OCI-LY7 (cell line): ENCODE results near the gene CPNE4. TPM values are rescaled to one million over a fixed set of nuclear protein-coding genes. Genes with fewer than 3 reads are reported as not detected.
"Not testable (repeated sequence)": the region's sequence is repeated elsewhere in the genome, so short reads cannot be mapped to it uniquely, and the experiment has no call there.

Experiments used
- BruUV-seq: library from RNA; stranded (reverse); fragments of 400-500 nt; replicated peaks from 2 replicates; lab custom pipeline; 2021; lab: Mats Ljungman, UMichigan
- CTCF ChIA-PET: fragments of 300-600 bp; sonication (Branson Sonifier 250); formaldehyde crosslinking; loops from one replicate; lab custom pipeline; 2022; ENCODE audit warnings: antibody characterized with exemption; ENCODE audit not compliant: unreplicated experiment; lab: Charles Lee
- POLR2A ChIA-PET: fragments of 300-600 bp; sonication (Branson Sonifier 250); formaldehyde crosslinking; loops from one replicate; lab custom pipeline; 2022; ENCODE audit warnings: antibody characterized with exemption; lab: Charles Lee
- DNase-seq: peaks from one replicate; pipeline ENCODE4 v3.0.0-alpha.2; 2015; ENCODE audit warnings: low spot score
- H2AFZ ChIP-seq: fragments of 200-600 bp; sonication (generic), shearing (Covaris generic); 2 replicates; pipeline ENCODE4 v1.6.1; 2014; ENCODE audit warnings: mild to moderate bottlenecking, antibody characterized with exemption, low read length, moderate library complexity
- H3K27ac ChIP-seq: fragments of 200-600 bp; sonication (generic); 2 replicates; pipeline ENCODE4 v1.5.1; 2014; ENCODE audit warnings: mixed run types, low read depth, mild to moderate bottlenecking, moderate library complexity, low read length, inconsistent platforms; ENCODE audit not compliant: poor library complexity, severe bottlenecking
- H3K36me3 ChIP-seq: fragments of 200-600 bp; sonication (generic); 2 replicates; pipeline ENCODE4 v1.6.1; 2014; ENCODE audit warnings: mild to moderate bottlenecking, antibody characterized with exemption, low read length, moderate library complexity, mixed read lengths; ENCODE audit not compliant: insufficient read depth
- H3K4me1 ChIP-seq: fragments of 200-600 bp; sonication (generic); 2 replicates; pipeline ENCODE4 v1.5.1; 2014; ENCODE audit warnings: mild to moderate bottlenecking, low read length; ENCODE audit not compliant: insufficient read depth, poor library complexity, severe bottlenecking
- H3K4me2 ChIP-seq: fragments of 200-600 bp; sonication (generic); 2 replicates; pipeline ENCODE4 v1.6.1; 2014; ENCODE audit warnings: mild to moderate bottlenecking, low read length
- H3K4me3 ChIP-seq: fragments of 200-600 bp; sonication (generic); 2 replicates; pipeline ENCODE4 v1.5.1; 2014; ENCODE audit warnings: mild to moderate bottlenecking, low read depth, low read length; ENCODE audit not compliant: poor library complexity, severe bottlenecking
- H3K79me2 ChIP-seq: fragments of 200-600 bp; sonication (generic); 2 replicates; pipeline ENCODE4 v1.6.1; 2016; ENCODE audit warnings: low read depth, mild to moderate bottlenecking, low read length, moderate library complexity, mixed read lengths; ENCODE audit not compliant: insufficient read depth
- H3K9me2 ChIP-seq: fragments of 200-600 bp; sonication (generic); 2 replicates; pipeline ENCODE4 v1.6.1; 2016; ENCODE audit warnings: mild to moderate bottlenecking, low read length, mixed read lengths; ENCODE audit not compliant: insufficient read depth
- H3K9me3 ChIP-seq: fragments of 200-600 bp; sonication (generic); 2 replicates; pipeline ENCODE4 v1.6.1; 2014; ENCODE audit warnings: mild to moderate bottlenecking, mixed run types, low read length, mixed read lengths
- H4K20me1 ChIP-seq: fragments of 200-600 bp; sonication (generic); 2 replicates; pipeline ENCODE4 v1.6.1; 2014; ENCODE audit warnings: mild to moderate bottlenecking, antibody characterized with exemption, low read length, moderate library complexity, mixed read lengths; ENCODE audit not compliant: insufficient read depth
- CTCF ChIP-seq: fragments of 200-600 bp; sonication (generic); conservative IDR thresholded peaks from 2 replicates; pipeline ENCODE4 v1.5.1; 2014; ENCODE audit warnings: mild to moderate bottlenecking, antibody characterized with exemption, low read length, moderate library complexity, mixed read lengths
- EZH2phosphoT487 ChIP-seq: fragments of 200-600 bp; sonication (generic); IDR thresholded peaks from 2 replicates; pipeline ENCODE4 v1.6.1; 2018; ENCODE audit warnings: low read depth, borderline replicate concordance, mild to moderate bottlenecking, mixed run types, antibody characterized with exemption, low read length, moderate library complexity, mixed read lengths
- intact Hi-C: fragments of 100-400 bp; cut with micrococcal nuclease; formaldehyde crosslinking; loops from one replicate; pipeline ENCODE4 v1.10.0; 2022; ENCODE audit not compliant: unreplicated experiment
- total RNA-seq, 2 experiments: library from RNA; depleted of rRNA in 1 of 2; stranded (reverse); fragments of >200 nt in 1 of 2; shearing (Covaris generic) in 1 of 2; gene quantifications; 2 replicates each; pipeline ENCODE4 v1.2.3, GENCODE V29; 2014 to 2022

Gene CPNE4
- total RNA-seq, 2 experiments from 2014 or later, result not detected

- Histone ChIP-seq H3K36me3 (no peaks in the 10 kb centered on the region), H3K9me2 (no peaks in the 10 kb centered on the region), H3K27ac (no peak overlapping the region), H3K4me1 (no peaks in the 10 kb centered on the region), H3K9me3 (no peaks in the 10 kb centered on the region), H3K4me3 (no peak overlapping the region), H3K4me2 (no peak overlapping the region), H3K79me2 (no peaks in the 10 kb centered on the region), H4K20me1 (no peaks in the 10 kb centered on the region), H2AFZ (no peak overlapping the region)
- no peak for DNase-seq
- CTCF ChIA-PET, result no interaction called here
- intact Hi-C loops, result no loop called here
- POLR2A ChIA-PET, result interaction anchor here (0.7 to 0.9 kb wide), 2 partner anchors 16 to 233 kb away, joined by 3 read pairs; no protein-coding TSS in a partner anchor
- no TSS peak for BruUV-seq
- TF ChIP-seq EZH2phosphoT487 (no peak), CTCF (no peak)
Measured at GRCh38 chr3:131892331-131892730, 142.5 kb downstream of the CPNE4 start.

GRCh38 chr3:131885871-131886270, 148.9 kb downstream of the CPNE4 start:
- H4K20me1 ChIP-seq, H3K4me1 ChIP-seq, H3K9me2 ChIP-seq, BruUV-seq, H3K9me3 ChIP-seq, H2AFZ ChIP-seq, POLR2A ChIA-PET, H3K36me3 ChIP-seq, H3K79me2 ChIP-seq, H3K27ac ChIP-seq, H3K4me2 ChIP-seq, CTCF ChIA-PET, H3K4me3 ChIP-seq, DNase-seq, intact Hi-C loops: not testable (repeated sequence)

- intact Hi-C loops, result no loop called here
- Histone ChIP-seq H3K4me1 (no peaks in the 10 kb centered on the region), H3K9me2 (no peaks in the 10 kb centered on the region), H3K36me3 (no peaks in the 10 kb centered on the region), H3K9me3 (no peaks in the 10 kb centered on the region), H4K20me1 (no peaks in the 10 kb centered on the region), H3K4me3 (no peak overlapping the region), H3K4me2 (no peak overlapping the region), H2AFZ (no peak overlapping the region), H3K79me2 (no peaks in the 10 kb centered on the region), H3K27ac (no peak overlapping the region)
- ChIA-PET POLR2A (no interaction called here), CTCF (no interaction called here)
- no TSS peak for BruUV-seq
- no peak for DNase-seq
- TF ChIP-seq CTCF, result no peak
- no peak for TF ChIP-seq EZH2phosphoT487
Measured at GRCh38 chr3:131883711-131884407, 151.0 kb downstream of the CPNE4 start.
